WTC11 (cell line): Measurements from ENCODE around the gene CNTN1. TPM values are rescaled to one million over a fixed set of nuclear protein-coding genes. Genes with fewer than 3 reads are reported as not detected.

Source experiments
- ATAC-seq: fragments of 200-7000 bp; cut with Tn5 transposase; 2 replicates; pipeline ENCODE4 v1.10.0; 2021; ENCODE audit warnings: mild to moderate bottlenecking, moderate library complexity
- CTCF ChIA-PET: fragments of 300-600 bp; sonication (Branson Sonifier 250); formaldehyde crosslinking; loops from one replicate; lab custom pipeline; 2021; ENCODE audit warnings: antibody characterized with exemption; lab: Charles Lee
- POLR2A ChIA-PET: fragments of 350-600 bp; sonication (Branson Sonifier 250); formaldehyde crosslinking; loops from one replicate; lab custom pipeline; 2021; ENCODE audit warnings: antibody characterized with exemption; lab: Charles Lee
- DNase-seq: peaks from one replicate; pipeline ENCODE4 v3.0.0; 2021; ENCODE audit warnings: low spot score
- H3K27ac Mint-ChIP-seq: 2 replicates; pipeline ENCODE4 v1.8.0; 2021; ENCODE audit warnings: mixed read lengths
- H3K27me3 Mint-ChIP-seq: 2 replicates; pipeline ENCODE4 v1.8.0; 2021; ENCODE audit warnings: low read depth, mild to moderate bottlenecking, moderate library complexity, mixed read lengths
- H3K36me3 Mint-ChIP-seq: 2 replicates; pipeline ENCODE4 v1.8.0; 2021; ENCODE audit warnings: mixed read lengths
- H3K4me1 Mint-ChIP-seq: 2 replicates; pipeline ENCODE4 v1.8.0; 2022; ENCODE audit warnings: mixed read lengths
- H3K4me3 Mint-ChIP-seq: 2 replicates; pipeline ENCODE4 v1.8.0; 2021; ENCODE audit warnings: mild to moderate bottlenecking, moderate library complexity, mixed read lengths
- H3K9me3 Mint-ChIP-seq: 2 replicates; pipeline ENCODE4 v1.8.0; 2021; ENCODE audit warnings: mixed read lengths
- ARID4B ChIP-seq: sonication (generic); formaldehyde crosslinking; IDR thresholded peaks from 2 replicates; pipeline ENCODE4 v1.8.0; 2023; ENCODE audit warnings: missing genetic modification reagents, mild to moderate bottlenecking, borderline replicate concordance
- E2F5 ChIP-seq: sonication (generic); formaldehyde crosslinking; IDR thresholded peaks from 2 replicates; pipeline ENCODE4 v1.8.1; 2022; ENCODE audit warnings: mild to moderate bottlenecking, moderate library complexity, missing genetic modification reagents
- EMX1 ChIP-seq: fragments of 250-450 bp; sonication (Bioruptor Pico); IDR thresholded peaks from 2 replicates; pipeline ENCODE4 v1.8.0; 2021; ENCODE audit warnings: mild to moderate bottlenecking
- GABPB1 ChIP-seq: sonication (generic); formaldehyde crosslinking; IDR thresholded peaks from 2 replicates; pipeline ENCODE4 v1.8.1; 2023; ENCODE audit warnings: mild to moderate bottlenecking, missing genetic modification reagents
- GRHL2 ChIP-seq: fragments of 250-450 bp; sonication (Bioruptor Pico); IDR thresholded peaks from 2 replicates; pipeline ENCODE4 v1.8.0; 2022; ENCODE audit warnings: mild to moderate bottlenecking, moderate library complexity; ENCODE audit not compliant: insufficient replicate concordance, severe bottlenecking
- HMGXB4 ChIP-seq: sonication (generic); formaldehyde crosslinking; IDR thresholded peaks from 2 replicates; pipeline ENCODE4 v1.8.1; 2023; ENCODE audit warnings: mild to moderate bottlenecking, moderate library complexity, missing genetic modification reagents
- IRF1 ChIP-seq: sonication (generic); formaldehyde crosslinking; IDR thresholded peaks from 2 replicates; pipeline ENCODE4 v1.8.0; 2023; ENCODE audit warnings: missing genetic modification reagents
- IRF2 ChIP-seq: sonication (generic); formaldehyde crosslinking; IDR thresholded peaks from 2 replicates; pipeline ENCODE4 v1.8.0; 2022; ENCODE audit warnings: low read depth, missing genetic modification reagents, borderline replicate concordance
- JAZF1 ChIP-seq: fragments of 250-450 bp; sonication (Bioruptor Pico); IDR thresholded peaks from 2 replicates; pipeline ENCODE4 v1.9.0; 2021; ENCODE audit warnings: moderate library complexity, mild to moderate bottlenecking, inconsistent platforms
- JUN ChIP-seq: sonication (generic); formaldehyde crosslinking; IDR thresholded peaks from 2 replicates; pipeline ENCODE4 v1.8.0; 2023; ENCODE audit warnings: mild to moderate bottlenecking, missing genetic modification reagents
- MYBL2 ChIP-seq: sonication (generic); formaldehyde crosslinking; IDR thresholded peaks from 2 replicates; pipeline ENCODE4 v1.8.1; 2023; ENCODE audit warnings: mild to moderate bottlenecking, moderate library complexity, missing genetic modification reagents
- NFE2L1 ChIP-seq: sonication (generic); formaldehyde crosslinking; IDR thresholded peaks from 2 replicates; pipeline ENCODE4 v1.8.1; 2023; ENCODE audit warnings: missing genetic modification reagents
- NFYB ChIP-seq: sonication (generic); formaldehyde crosslinking; conservative IDR thresholded peaks from 2 replicates; pipeline ENCODE4 v1.8.0; 2022; ENCODE audit warnings: low read depth, missing genetic modification reagents
- OVOL2 ChIP-seq: fragments of 250-450 bp; sonication (Bioruptor Pico); IDR thresholded peaks from 2 replicates; pipeline ENCODE4 v1.9.0; 2021; ENCODE audit warnings: mild to moderate bottlenecking, borderline replicate concordance
- TEAD4 ChIP-seq: sonication (generic); formaldehyde crosslinking; IDR thresholded peaks from 2 replicates; pipeline ENCODE4 v1.8.0; 2022; ENCODE audit warnings: mild to moderate bottlenecking, missing genetic modification reagents
- USF1 ChIP-seq: sonication (generic); formaldehyde crosslinking; IDR thresholded peaks from 2 replicates; pipeline ENCODE4 v1.8.0; 2022; ENCODE audit warnings: mild to moderate bottlenecking, missing genetic modification reagents
- ZMAT4 ChIP-seq: fragments of 250-450 bp; sonication (Bioruptor Pico); IDR thresholded peaks from 2 replicates; pipeline ENCODE4 v1.9.0; 2021; ENCODE audit warnings: mild to moderate bottlenecking
- ZNF138 ChIP-seq: sonication (generic); formaldehyde crosslinking; conservative IDR thresholded peaks from 2 replicates; pipeline ENCODE4 v1.8.1; 2022; ENCODE audit warnings: mild to moderate bottlenecking, moderate library complexity, missing genetic modification reagents
- ZNF416 ChIP-seq: fragments of 250-450 bp; sonication (Bioruptor Pico); IDR thresholded peaks from 2 replicates; pipeline ENCODE4 v1.9.0; 2021; ENCODE audit warnings: mild to moderate bottlenecking, inconsistent platforms
- ZNF423 ChIP-seq: fragments of 250-450 bp; sonication (Bioruptor Pico); IDR thresholded peaks from 2 replicates; pipeline ENCODE4 v2.1.2; 2022; ENCODE audit warnings: mild to moderate bottlenecking, moderate library complexity
- total RNA-seq: library from RNA; stranded (reverse); gene quantifications from 3 replicates; pipeline ENCODE4 v1.2.3, GENCODE V29; 2021

CNTN1 gene
- total RNA-seq, 1 experiment from 2014 or later, result 16.9 TPM

GRCh38 chr12:40828593-40828990, 136.4 kb downstream of the CNTN1 start (continued):
- TF ChIP-seq E2F5 (CRISPR knock-in tag) (no peak), JAZF1 (no peak), ZNF423 (CRISPR knock-in tag) (no peak), NFE2L1 (CRISPR knock-in tag) (no peak), MYBL2 (CRISPR knock-in tag) (no peak), JUN (CRISPR knock-in tag) (no peak)

GRCh38 chr12:40829738-40830144, 137.5 kb downstream of the CNTN1 start:
- H3K36me3 Mint-ChIP-seq, result no peaks in the 10 kb centered on the region
- TF ChIP-seq OVOL2 (CRISPR knock-in tag) (no peak), GABPB1 (CRISPR knock-in tag) (no peak), HMGXB4 (CRISPR knock-in tag) (no peak), NFYB (no peak), EMX1 (CRISPR knock-in tag) (no peak), ARID4B (CRISPR knock-in tag) (no peak), ZNF138 (no peak), TEAD4 (CRISPR knock-in tag) (no peak), IRF2 (no peak), USF1 (CRISPR knock-in tag) (no peak), GRHL2 (CRISPR knock-in tag) (no peak), JAZF1 (no peak)
- CTCF ChIA-PET, result no interaction called here
- no peaks in the 10 kb centered on the region for H3K27me3 Mint-ChIP-seq
- H3K9me3 Mint-ChIP-seq, result no peaks in the 10 kb centered on the region
- no peak for DNase-seq
- POLR2A ChIA-PET, result no interaction called here
- H3K27ac Mint-ChIP-seq, result no peak overlapping the region
- ATAC-seq, result no peak
- H3K4me3 Mint-ChIP-seq, result no peak overlapping the region
- H3K4me1 Mint-ChIP-seq, result peaks cover 32% of the 10 kb centered on the region

- POLR2A ChIA-PET, result no interaction called here
Observed at GRCh38 chr12:40831916-40832315, 139.7 kb downstream of the CNTN1 start.

More at GRCh38 chr12:40831916-40832315, 139.7 kb downstream of the CNTN1 start:
- H3K27me3 Mint-ChIP-seq, result no peaks in the 10 kb centered on the region
- TF ChIP-seq IRF1 (CRISPR knock-in tag), result no peak
- no peak for TF ChIP-seq ZMAT4 (CRISPR knock-in tag)
- TF ChIP-seq ZNF416, result no peak
- TF ChIP-seq, all 79 proteins: peak for 0
- H3K4me3 Mint-ChIP-seq, result no peak overlapping the region
- CTCF ChIA-PET, result no interaction called here
- no peaks in the 10 kb centered on the region for H3K9me3 Mint-ChIP-seq
- no peak overlapping the region for H3K27ac Mint-ChIP-seq
- ATAC-seq (no peak), DNase-seq (no peak)
- peaks cover 21% of the 10 kb centered on the region for H3K4me1 Mint-ChIP-seq
- H3K36me3 Mint-ChIP-seq, result no peaks in the 10 kb centered on the region
